Activated naive CD8-positive, alpha-beta T cell treated with anti-CD3 and anti-CD28 coated beads, Interleukin-2, amount 10 ng/mL, durations not matched to agents 7 days and 5 days (primary cell): ENCODE measurements around the gene PPCS. TPM values are rescaled to one million over a fixed set of nuclear protein-coding genes. Genes with fewer than 3 reads are reported as not detected.
A peak's percentile ranks its signal among the peaks of the same experiment; 100 is the strongest.
"Not testable (repeated sequence)": the region's sequence is repeated elsewhere in the genome, so short reads cannot be mapped to it uniquely, and the experiment has no call there.

Experiments used
- ATAC-seq: fragments of 150-1000 bp; cut with Tn5 transposase; one replicate; pipeline ENCODE4 v1.10.0; 2021; ENCODE audit warnings: low read depth, moderate library complexity
- POLR2A ChIA-PET: fragments of 350-600 bp; sonication (Branson Sonifier 250); formaldehyde crosslinking; loops from one replicate; lab custom pipeline; 2021; ENCODE audit warnings: antibody characterized with exemption; lab: Charles Lee
- DNase-seq: peaks from one replicate; pipeline ENCODE4 v3.0.0; 2021
- H3K27ac Mint-ChIP-seq: one replicate; pipeline ENCODE4 v1.8.0; 2022; ENCODE audit warnings: mild to moderate bottlenecking, mixed read lengths
- H3K27me3 Mint-ChIP-seq: one replicate; pipeline ENCODE4 v1.8.0; 2022; ENCODE audit warnings: mild to moderate bottlenecking, moderate library complexity, mixed read lengths
- H3K36me3 Mint-ChIP-seq: one replicate; pipeline ENCODE4 v1.8.0; 2021; ENCODE audit warnings: mild to moderate bottlenecking, mixed read lengths
- H3K4me1 Mint-ChIP-seq: one replicate; pipeline ENCODE4 v1.8.0; 2021; ENCODE audit warnings: mixed read lengths
- H3K4me3 Mint-ChIP-seq: one replicate; pipeline ENCODE4 v1.8.0; 2022; ENCODE audit warnings: mild to moderate bottlenecking, moderate library complexity, mixed read lengths
- H3K9me3 Mint-ChIP-seq: one replicate; pipeline ENCODE4 v1.8.0; 2021; ENCODE audit warnings: mixed read lengths
- total RNA-seq, 2 experiments: library from RNA; stranded (reverse); gene quantifications; one replicate each; pipeline ENCODE4 v1.2.3, GENCODE V29; 2021

Gene PPCS
- total RNA-seq, 2 experiments from 2014 or later, result 51.6 to 52.1 TPM

DNA sequence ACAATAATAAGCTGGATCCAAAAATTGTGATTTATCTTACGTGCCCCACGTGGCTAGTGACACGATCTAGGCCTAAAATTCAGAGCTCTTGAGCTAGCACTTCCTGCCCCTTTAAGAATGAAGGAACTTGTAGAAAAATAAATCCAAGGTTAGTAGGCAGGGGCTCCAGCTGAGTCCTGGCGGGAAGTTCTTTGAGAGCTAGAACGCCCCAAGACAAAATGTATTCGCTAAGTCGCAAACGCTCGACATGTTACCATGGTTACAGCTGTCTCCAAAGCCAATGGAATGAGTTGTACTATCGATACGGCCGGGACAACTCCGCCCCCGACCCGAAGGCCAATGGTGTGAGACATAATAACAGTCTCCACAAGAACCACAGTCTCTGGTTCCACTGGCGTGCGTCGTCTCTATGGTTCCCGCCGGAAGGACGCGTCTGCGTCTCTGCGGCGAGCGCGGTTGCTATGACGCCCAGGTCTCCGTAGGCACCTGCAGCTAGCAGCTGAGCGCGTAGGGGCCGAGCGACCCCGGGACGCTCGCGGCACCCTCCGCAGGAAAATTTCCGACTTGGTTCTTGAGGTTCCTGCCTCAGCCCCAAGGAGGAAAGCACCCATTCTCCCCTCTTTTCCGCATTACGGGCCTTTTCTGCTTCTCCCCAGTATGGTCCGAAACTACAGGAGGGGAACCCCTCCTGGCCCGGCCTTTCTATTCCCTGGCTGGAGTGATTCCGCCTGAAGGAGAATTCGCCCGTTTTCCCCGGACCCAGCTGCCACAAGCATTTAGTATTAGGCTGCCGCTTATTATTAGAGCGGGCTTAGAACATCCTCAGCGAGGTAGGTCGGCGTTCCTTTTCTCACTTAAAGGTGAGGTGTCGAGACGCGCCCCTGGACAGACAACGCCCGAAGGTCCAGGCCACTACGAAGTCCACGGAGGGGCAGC, 6.8 kb downstream of the PPCS start, which contains the start of gene CCDC30:
Gene CCDC30, plus strand, starts transcription at position 459 of the 936 bp plus-strand sequence. CDS start 17,266 bp downstream, outside the sequence.
- no peaks in the 10 kb centered on the region for H3K27me3 Mint-ChIP-seq
- H3K9me3 Mint-ChIP-seq, result no peaks in the 10 kb centered on the region
- DNase-seq, result peak; percentile 93
- POLR2A ChIA-PET, result interaction anchor here (1.2 to 1.4 kb wide), 4 partner anchors 9 to 303 kb away, joined by 3 to 5 read pairs (median 4); partner anchors contain the start of genes PPIH and YBX1
- peak within 1 kb of the TSS; percentile 61 for H3K27ac Mint-ChIP-seq
- H3K4me1 Mint-ChIP-seq, result peaks cover 28% of the 10 kb centered on the region
- peak; percentile 99 for ATAC-seq
- H3K4me3 Mint-ChIP-seq, result peak within 1 kb of the TSS; percentile 82
- peaks cover 9% of the 10 kb centered on the region for H3K36me3 Mint-ChIP-seq

DNA sequence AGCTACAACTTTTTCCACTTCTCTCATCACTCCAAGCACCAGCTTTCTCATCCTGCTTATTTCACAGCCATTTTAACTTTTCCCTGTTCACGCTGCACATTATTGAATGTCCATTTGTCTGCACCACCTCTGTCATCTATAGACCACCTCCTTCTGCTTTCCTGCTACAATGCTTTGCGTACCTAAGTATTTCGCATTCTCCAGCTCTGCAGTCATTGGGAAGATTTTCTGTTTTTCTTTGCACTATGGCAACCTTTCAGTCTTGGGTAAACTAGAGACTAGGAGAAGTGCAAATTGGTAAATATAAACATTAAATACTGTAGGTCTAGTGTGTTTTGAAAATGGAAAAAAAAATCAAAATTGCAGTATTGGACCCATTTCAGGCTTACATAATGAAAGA, 7.6 kb downstream of the PPCS start:
- POLR2A ChIA-PET, result no interaction called here
- Mint-ChIP-seq H3K4me3 (peak overlapping the region; percentile 21), H3K27ac (no peak overlapping the region), H3K36me3 (peaks cover 7% of the 10 kb centered on the region), H3K4me1 (peaks cover 22% of the 10 kb centered on the region), H3K9me3 (no peaks in the 10 kb centered on the region), H3K27me3 (no peaks in the 10 kb centered on the region)
- ATAC-seq, result no peak
- DNase-seq, result no peak

DNA sequence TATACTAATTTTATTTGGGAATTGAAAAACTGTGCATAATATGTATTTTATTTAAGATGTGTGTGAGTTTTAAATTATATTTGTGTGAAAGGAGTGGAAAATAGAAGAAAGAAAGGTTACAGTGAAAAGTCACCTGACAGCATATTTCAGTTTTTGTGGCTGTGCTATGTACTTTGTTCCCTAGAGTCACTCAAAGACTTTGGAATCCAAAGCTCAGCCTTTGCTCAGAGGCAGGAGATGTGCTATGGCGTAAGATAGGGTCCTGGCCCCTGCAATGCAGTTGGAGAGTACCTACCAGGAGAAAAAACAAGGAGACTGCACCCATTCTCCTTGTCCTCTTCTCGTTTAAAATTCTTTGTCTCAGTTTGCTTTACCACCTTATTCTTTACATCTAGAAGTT, 9.7 kb downstream of the PPCS start:
- Mint-ChIP-seq H3K4me1 (peaks cover 17% of the 10 kb centered on the region), H3K27ac (no peak overlapping the region), H3K27me3 (no peaks in the 10 kb centered on the region), H3K36me3 (peaks cover 1% of the 10 kb centered on the region), H3K9me3 (no peaks in the 10 kb centered on the region), H3K4me3 (no peak overlapping the region)
- ATAC-seq (no peak), DNase-seq (no peak)
- POLR2A ChIA-PET, result no interaction called here

DNA sequence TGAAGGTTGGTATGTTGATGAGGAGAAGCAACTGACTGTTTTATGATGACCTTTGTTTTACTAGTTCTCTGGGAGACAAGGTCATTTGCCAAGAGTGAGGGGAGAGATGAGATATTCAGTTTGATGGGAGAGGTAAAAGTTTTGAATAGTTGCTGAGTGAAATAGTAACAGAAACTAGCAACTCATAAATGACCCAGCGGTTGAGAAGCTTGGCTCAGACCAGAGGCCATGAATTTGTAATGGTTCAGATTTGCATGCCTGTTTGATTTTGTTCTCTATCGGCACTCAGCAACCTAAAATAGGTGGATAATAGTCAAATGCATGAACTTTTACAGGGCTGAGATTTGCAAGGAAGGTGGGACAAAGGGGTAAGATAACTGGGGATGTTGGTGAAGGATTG, 13.4 kb downstream of the PPCS start:
- Mint-ChIP-seq H3K9me3 (no peaks in the 10 kb centered on the region), H3K27ac (no peak overlapping the region), H3K4me1 (no peaks in the 10 kb centered on the region), H3K27me3 (no peaks in the 10 kb centered on the region), H3K36me3 (no peaks in the 10 kb centered on the region), H3K4me3 (no peak overlapping the region)
- no peak for DNase-seq
- POLR2A ChIA-PET, result no interaction called here
- no peak for ATAC-seq

DNA sequence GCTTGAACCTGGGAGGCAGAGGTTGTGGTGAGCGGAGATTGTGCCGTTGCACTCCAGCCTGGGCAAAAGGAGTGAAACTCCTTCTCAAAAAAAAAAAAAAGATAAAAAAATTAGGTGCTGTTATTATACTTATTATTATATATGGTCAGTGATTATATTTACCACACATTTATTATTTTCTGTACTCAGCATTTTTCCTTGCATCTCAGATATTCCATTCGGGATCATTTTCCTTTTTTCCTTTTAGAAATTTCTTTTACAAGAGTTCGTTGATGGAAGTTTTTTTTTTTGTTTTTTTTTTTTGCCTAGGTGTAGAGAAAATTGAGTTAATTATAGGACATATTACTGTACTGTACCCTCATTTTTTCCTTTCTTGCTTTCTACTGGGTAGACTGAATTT, 20.3 kb downstream of the PPCS start:
- Mint-ChIP-seq H3K4me1 (no peaks in the 10 kb centered on the region), H3K27me3 (no peaks in the 10 kb centered on the region), H3K9me3 (no peaks in the 10 kb centered on the region), H3K4me3 (no peak overlapping the region), H3K27ac (no peak overlapping the region), H3K36me3 (no peaks in the 10 kb centered on the region)
- DNase-seq, result no peak
- no peak for ATAC-seq
- POLR2A ChIA-PET, result no interaction called here

DNA sequence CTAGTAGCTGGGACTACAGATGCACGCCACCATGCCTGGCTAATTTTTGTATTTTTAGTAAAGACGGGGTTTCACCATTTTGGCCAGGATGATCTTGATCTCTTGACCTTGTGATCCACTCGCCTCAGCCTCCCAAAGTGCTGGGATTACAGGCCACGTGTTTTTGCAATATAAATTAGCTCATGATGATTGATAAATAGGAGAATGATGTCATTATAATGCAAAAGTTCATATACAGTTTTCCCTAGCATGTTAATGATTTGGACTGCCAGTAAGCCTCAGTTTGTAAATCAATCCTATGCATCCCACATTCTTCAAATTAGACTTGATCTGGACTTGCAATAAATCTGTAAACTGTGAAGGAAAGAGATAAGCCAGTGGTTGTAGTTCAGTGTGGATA, 21.0 kb downstream of the PPCS start:
- H3K9me3 Mint-ChIP-seq, ATAC-seq, DNase-seq, H3K27me3 Mint-ChIP-seq, H3K36me3 Mint-ChIP-seq, H3K4me1 Mint-ChIP-seq, H3K27ac Mint-ChIP-seq, H3K4me3 Mint-ChIP-seq, POLR2A ChIA-PET: not testable (repeated sequence)

DNA sequence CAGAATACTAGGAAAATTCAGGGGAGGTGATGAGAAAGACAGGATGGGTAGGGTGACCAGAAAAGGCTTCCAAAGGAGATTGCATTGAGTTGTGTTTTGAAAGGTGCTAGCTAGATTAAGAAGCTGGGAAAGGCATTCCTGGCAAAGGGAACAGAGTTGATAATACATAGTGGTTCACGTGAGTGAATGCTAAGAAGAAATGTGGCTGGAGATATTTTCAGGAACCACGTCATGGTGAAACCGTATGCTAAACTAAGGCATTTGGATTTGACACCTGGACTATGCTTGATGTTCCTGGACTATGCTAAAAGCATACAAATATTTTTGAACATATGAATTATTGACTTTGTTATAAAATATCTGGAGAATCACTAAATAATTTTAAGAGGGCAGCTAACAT, 21.4 kb downstream of the PPCS start:
- Mint-ChIP-seq H3K27me3 (no peaks in the 10 kb centered on the region), H3K27ac (no peak overlapping the region), H3K4me3 (no peak overlapping the region), H3K36me3 (peaks cover 1% of the 10 kb centered on the region), H3K4me1 (no peaks in the 10 kb centered on the region), H3K9me3 (no peaks in the 10 kb centered on the region)
- POLR2A ChIA-PET, result no interaction called here
- DNase-seq (no peak), ATAC-seq (no peak)

DNA sequence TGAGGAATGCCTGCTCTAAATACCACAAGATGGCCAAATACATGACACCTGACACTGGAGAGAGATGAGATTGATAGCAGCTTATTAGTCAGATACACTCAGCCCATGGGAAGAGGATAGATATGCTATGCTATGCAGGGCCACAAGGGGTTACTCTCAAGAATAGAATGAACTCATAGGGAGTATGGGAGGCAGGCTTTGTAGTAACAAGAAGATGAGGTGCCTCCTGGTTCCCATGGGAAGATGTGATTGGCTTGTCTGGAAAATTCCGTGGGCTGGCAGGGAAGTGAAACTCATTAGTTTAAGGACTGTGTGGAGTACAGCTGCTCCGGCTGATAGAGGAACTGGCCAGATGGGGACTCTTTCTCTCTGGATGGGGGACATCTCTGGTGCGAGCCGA, 23.3 kb downstream of the PPCS start:
- no peak for DNase-seq
- H3K27ac Mint-ChIP-seq, result no peak overlapping the region
- no peaks in the 10 kb centered on the region for H3K27me3 Mint-ChIP-seq
- peaks cover 1% of the 10 kb centered on the region for H3K36me3 Mint-ChIP-seq
- H3K4me1 Mint-ChIP-seq, result no peaks in the 10 kb centered on the region
- H3K9me3 Mint-ChIP-seq, result no peaks in the 10 kb centered on the region
- no peak overlapping the region for H3K4me3 Mint-ChIP-seq
- ATAC-seq, result no peak
- POLR2A ChIA-PET, result no interaction called here

DNA sequence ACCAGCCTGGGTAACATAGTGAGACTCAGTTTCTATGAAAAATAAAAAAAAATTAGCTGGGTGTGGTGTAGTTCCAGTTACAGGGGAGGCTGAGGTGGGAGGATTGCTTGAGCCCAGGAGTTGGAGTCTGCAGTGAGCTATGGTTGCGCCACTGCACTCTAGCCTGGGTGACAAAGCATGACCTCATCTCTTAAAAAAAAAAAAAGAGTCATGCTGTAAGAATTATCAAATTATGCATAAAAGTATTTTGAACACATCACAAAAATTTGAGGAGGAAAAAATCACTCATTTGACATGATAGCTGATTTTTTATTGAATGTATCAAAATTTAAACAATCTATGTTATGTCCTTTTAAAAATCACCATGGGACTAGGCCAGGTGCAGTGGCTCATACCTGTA, 24.6 kb downstream of the PPCS start:
- DNase-seq, result no peak
- Mint-ChIP-seq H3K4me1 (no peaks in the 10 kb centered on the region), H3K9me3 (no peaks in the 10 kb centered on the region), H3K27ac (no peak overlapping the region), H3K27me3 (no peaks in the 10 kb centered on the region), H3K4me3 (no peak overlapping the region), H3K36me3 (peaks cover 1% of the 10 kb centered on the region)
- POLR2A ChIA-PET, result no interaction called here
- no peak for ATAC-seq

DNA sequence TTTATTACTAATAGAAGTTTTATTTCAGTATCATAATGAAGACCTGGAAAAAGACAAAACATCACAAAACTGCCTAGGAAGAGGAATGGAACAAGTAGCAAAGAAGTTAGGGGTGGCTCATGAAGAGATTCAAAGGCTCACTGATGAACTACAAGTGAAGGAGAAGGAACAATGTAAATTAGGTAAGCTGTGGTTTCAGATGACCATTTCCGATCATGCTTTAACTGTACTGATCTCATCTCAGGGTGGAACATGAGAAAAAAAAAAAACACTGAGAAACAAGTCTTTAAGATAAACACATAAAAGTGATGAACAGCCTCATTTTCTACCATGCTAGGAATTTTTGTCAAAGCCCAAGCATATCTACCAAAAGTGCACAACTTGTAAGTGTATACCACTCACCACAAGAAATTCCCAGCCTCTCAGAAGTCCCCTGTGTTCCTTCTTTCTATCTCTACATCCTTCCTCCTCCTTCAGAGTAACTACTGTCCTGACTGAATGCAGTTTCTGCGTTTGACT, 26.4 kb downstream of the PPCS start:
- H3K27ac Mint-ChIP-seq, result no peak overlapping the region
- peaks cover 1% of the 10 kb centered on the region for H3K36me3 Mint-ChIP-seq
- ATAC-seq, result no peak
- POLR2A ChIA-PET, result no interaction called here
- H3K27me3 Mint-ChIP-seq, result no peaks in the 10 kb centered on the region
- DNase-seq, result no peak
- H3K4me1 Mint-ChIP-seq, result no peaks in the 10 kb centered on the region
- no peak overlapping the region for H3K4me3 Mint-ChIP-seq
- H3K9me3 Mint-ChIP-seq, result no peaks in the 10 kb centered on the region

DNA sequence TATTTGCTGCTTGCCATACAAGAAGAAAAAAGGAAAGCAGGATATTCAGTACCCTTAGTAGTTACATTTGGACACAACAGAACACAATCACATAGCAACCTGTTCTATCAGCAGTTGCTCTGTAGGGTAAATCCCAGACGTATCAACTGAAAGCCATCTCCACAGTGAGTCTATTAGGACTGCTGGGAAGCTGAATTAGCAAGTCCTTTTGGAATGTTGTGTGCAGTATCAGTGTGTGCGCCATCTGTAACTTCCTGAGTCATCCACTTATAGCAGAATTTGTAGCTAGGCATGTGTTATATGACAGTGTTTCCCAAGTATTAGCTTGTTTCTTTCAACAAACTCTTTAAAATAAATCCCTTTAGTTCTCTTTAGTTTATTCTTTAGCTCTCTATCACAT, 28.0 kb downstream of the PPCS start:
- Mint-ChIP-seq H3K27ac (no peak overlapping the region), H3K36me3 (peaks cover 1% of the 10 kb centered on the region), H3K27me3 (no peaks in the 10 kb centered on the region), H3K4me1 (no peaks in the 10 kb centered on the region), H3K9me3 (no peaks in the 10 kb centered on the region), H3K4me3 (no peak overlapping the region)
- DNase-seq (no peak), ATAC-seq (no peak)
- POLR2A ChIA-PET, result no interaction called here

DNA sequence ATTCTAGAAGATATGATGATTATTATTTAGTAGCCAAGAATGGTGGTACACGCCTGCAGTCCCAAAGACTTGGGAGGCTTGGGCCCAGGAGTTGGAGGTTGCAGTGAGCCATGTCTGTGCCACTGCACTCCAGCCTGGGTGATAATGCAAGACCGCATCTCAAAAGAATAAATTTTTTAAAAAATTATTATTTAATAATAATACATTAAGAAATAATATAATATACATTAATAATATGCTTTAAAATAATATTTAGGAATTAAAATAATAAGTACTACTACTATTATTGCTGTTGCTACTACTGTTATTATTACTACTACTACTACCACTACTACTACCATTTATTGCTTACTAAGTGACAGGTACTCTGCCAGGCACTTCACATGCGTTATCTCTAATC, 33.9 kb downstream of the PPCS start:
- DNase-seq, result no peak
- H3K27ac Mint-ChIP-seq, result no peak overlapping the region
- POLR2A ChIA-PET, result no interaction called here
- H3K4me1 Mint-ChIP-seq, result no peaks in the 10 kb centered on the region
- no peak overlapping the region for H3K4me3 Mint-ChIP-seq
- H3K9me3 Mint-ChIP-seq, result no peaks in the 10 kb centered on the region
- no peaks in the 10 kb centered on the region for H3K27me3 Mint-ChIP-seq
- ATAC-seq, result no peak
- H3K36me3 Mint-ChIP-seq, result peaks cover 6% of the 10 kb centered on the region

DNA sequence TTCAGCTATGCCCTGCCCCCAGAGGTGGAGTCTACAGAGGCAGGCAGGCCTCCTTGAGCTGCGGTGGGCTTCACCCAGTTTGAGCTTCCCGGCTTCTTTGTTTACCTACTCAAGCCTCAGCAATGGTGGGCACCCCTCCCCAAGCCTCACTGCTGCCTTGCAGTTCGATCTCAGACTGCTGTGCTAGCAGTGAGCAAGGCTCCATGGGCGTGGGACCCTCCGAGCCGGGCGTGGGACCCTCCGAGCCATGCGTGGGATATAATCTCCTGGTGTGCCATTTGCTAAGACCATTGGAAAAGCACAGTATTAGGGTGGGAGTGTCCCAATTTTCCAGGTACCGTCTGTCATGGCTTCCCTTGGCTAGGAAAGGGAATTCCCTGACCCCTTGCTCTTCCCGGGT, 45.7 kb downstream of the PPCS start:
- H3K9me3 Mint-ChIP-seq, result peaks cover 12% of the 10 kb centered on the region
- H3K36me3 Mint-ChIP-seq, H3K27me3 Mint-ChIP-seq, DNase-seq, H3K27ac Mint-ChIP-seq, H3K4me3 Mint-ChIP-seq, H3K4me1 Mint-ChIP-seq, POLR2A ChIA-PET, ATAC-seq: not testable (repeated sequence)

DNA sequence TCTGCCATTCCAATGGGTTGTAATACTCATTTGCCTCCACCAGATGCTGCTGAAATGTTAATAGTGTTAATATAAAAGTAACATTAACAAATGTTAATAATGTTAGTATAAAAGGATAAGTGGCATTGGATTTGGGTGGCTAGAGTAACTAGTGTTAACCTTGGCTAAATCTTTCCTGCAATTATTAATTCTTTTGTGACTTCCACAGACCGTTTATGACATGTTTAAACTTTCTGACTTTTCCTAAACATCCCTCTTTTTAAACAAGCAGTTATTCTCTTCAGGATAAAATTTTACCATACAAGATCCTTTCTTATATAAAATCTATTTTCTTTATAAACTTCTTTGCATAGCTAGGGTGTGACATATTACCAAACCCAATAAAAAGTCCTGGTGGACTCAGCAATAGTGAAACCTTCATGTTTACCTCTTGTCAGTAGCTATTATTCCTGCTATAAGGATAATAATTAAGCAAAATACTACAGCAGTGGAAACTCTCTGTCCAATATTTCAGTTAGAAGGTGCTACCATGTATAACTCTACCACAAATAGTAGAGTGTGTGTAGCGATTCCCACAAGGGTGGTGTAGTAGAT, 48.3 kb downstream of the PPCS start:
- Mint-ChIP-seq H3K9me3 (peaks cover 20% of the 10 kb centered on the region), H3K27me3 (no peaks in the 10 kb centered on the region), H3K4me3 (no peak overlapping the region), H3K27ac (no peak overlapping the region), H3K36me3 (peaks cover 8% of the 10 kb centered on the region), H3K4me1 (no peaks in the 10 kb centered on the region)
- POLR2A ChIA-PET, result no interaction called here
- ATAC-seq, result no peak
- no peak for DNase-seq
